Stomach (tissue), 9 donors: ENCODE measurements around the gene DGAT2. TPM values are rescaled to one million over a fixed set of nuclear protein-coding genes. Genes with fewer than 3 reads are reported as not detected.

Source experiments
- DNase-seq, 2 donors: peaks; one replicate each; pipeline versions ENCODE4 v3.0.0 to v3.0.0-alpha.2; 2013 to 2019
- H3K27ac ChIP-seq, 5 donors: fragments of 200-600 bp in 4 of 5; sonication (generic) in 4 of 5; one replicate each; pipeline ENCODE4 v1.5.1; 2013 to 2019; ENCODE audit warnings: mild to moderate bottlenecking in 1 of 5, moderate library complexity in 1 of 5
- H3K27me3 ChIP-seq, 3 donors: fragments of 200-600 bp; sonication (generic); one replicate each; pipeline ENCODE4 v1.5.1; 2017 to 2019; ENCODE audit warnings: mixed run types in 1 of 3
- H3K36me3 ChIP-seq, 4 donors: fragments of 200-600 bp; sonication (generic); 1 replicate in 3 of 4; 2 replicates in 1 of 4; pipeline ENCODE4 v1.5.1; 2016 to 2019
- H3K4me1 ChIP-seq, 4 donors: fragments of 200-600 bp; sonication (generic); one replicate each; pipeline ENCODE4 v1.5.1; 2016 to 2019
- H3K4me3 ChIP-seq, 4 donors: fragments of 200-600 bp; sonication (generic) in 3 of 4; one replicate each; pipeline ENCODE4 v1.5.1; 2016 to 2019; ENCODE audit warnings: mild to moderate bottlenecking in 1 of 4
- H3K9me3 ChIP-seq, 4 donors: fragments of 200-600 bp; sonication (generic); one replicate each; pipeline ENCODE4 v1.5.1; 2016 to 2019
- CTCF ChIP-seq, 7 experiments: fragments of 450-650 bp in 4 of 7; fragments of 200-600 bp in 3 of 7; sonication (generic) in 3 of 7; IDR thresholded peaks; one replicate each; pipeline ENCODE4 v1.5.1; 2016 to 2019; ENCODE audit warnings: antibody characterized with exemption in 7 of 7, control low read depth in 2 of 7, mild to moderate bottlenecking in 1 of 7
- EP300 ChIP-seq: sonication (generic); formaldehyde crosslinking; IDR thresholded peaks from one replicate; pipeline ENCODE4 v1.6.1; 2017; ENCODE audit warnings: antibody characterized with exemption
- POLR2A ChIP-seq, 4 donors: fragments of 450-650 bp; IDR thresholded peaks; one replicate each; pipeline ENCODE4 v1.6.1; 2016; ENCODE audit warnings: antibody characterized with exemption in 4 of 4, control low read depth in 2 of 4, mild to moderate bottlenecking in 1 of 4, moderate library complexity in 1 of 4
- POLR2AphosphoS5 ChIP-seq, 3 donors: sonication (generic); formaldehyde crosslinking; IDR thresholded peaks; one replicate each; pipeline ENCODE4 v1.6.1; 2016; ENCODE audit warnings: antibody characterized with exemption in 3 of 3
- WGBS, 5 donors: extraction: QIAGEN DNeasy Blood & Tissue Kit in 3 of 5; methylation state at CpG; one replicate each; pipeline versions ENCODE4 v1.1.5 to v1.1.7; 2013 to 2018; 5-methylcytosine and 5-hydroxymethylcytosine counted together
- intact Hi-C: fragments of 100-400 bp; cut with DNase I; formaldehyde crosslinking; loops from one replicate; pipeline ENCODE4 v1.15.1; 2023; ENCODE audit warnings: low total_unique reads
- polyA plus RNA-seq, 3 donors: library from polyadenylated mRNA; stranded (reverse); fragments of 200-250 nt; gene quantifications; one replicate each; pipeline ENCODE4 v1.2.3, GENCODE V29; 2013
- total RNA-seq, 5 donors: library from RNA; depleted of rRNA; stranded (reverse); fragments of >200 nt; gene quantifications; one replicate each; pipeline versions ENCODE4 v1.1.0 to v1.2.3, GENCODE V29; 2014 to 2016
- donor health status: healthy with polysubstance abuse.
- donor health status: Bipolar disorder and iron deficiency.
- donor health status: healthy.

Gene DGAT2
- total and polyA plus RNA-seq, 8 donors = 0.45 to 16.1 (median 3.7) TPM; not detected in 2

- WGBS, 5 donors = 82 to 94% (median 87%) methylated on average over 3 to 5 of the region's 5 CpGs
- intact Hi-C loops = no loop called here
These were observed 10.4 kb downstream of the DGAT2 start for GRCh38 chr11:75778962-75779361.

GRCh38 chr11:75779960-75780359 is 11.4 kb downstream of the DGAT2 start:
- Histone ChIP-seq H3K27ac (no peak overlapping the region), H3K27me3 (no peaks in the 10 kb centered on the region), H3K4me3 (no peak overlapping the region), H3K36me3 (no peaks in the 10 kb centered on the region), H3K4me1 (peaks cover 0 to 6% (median 0%) of the 10 kb centered on the region in 4 donors), H3K9me3 (no peaks in the 10 kb centered on the region)
- WGBS, 5 donors = 58 to 90% (median 71%) methylated on average over 2 of the region's 2 CpGs
- DNase-seq = no peak
- no peak for TF ChIP-seq EP300
- no peak for TF ChIP-seq POLR2A (IDR thresholded peaks at IDR 0.05)
- TF ChIP-seq CTCF (IDR thresholded peaks at IDR 0.05) = no peak
- no peak for TF ChIP-seq POLR2AphosphoS5 (IDR thresholded peaks at IDR 0.05)
- intact Hi-C loops = no loop called here

More at GRCh38 chr11:75778962-75779361, 10.4 kb downstream of the DGAT2 start:
- H3K4me3 ChIP-seq = no peak overlapping the region
- H3K27me3 ChIP-seq = no peaks in the 10 kb centered on the region
- no peaks in the 10 kb centered on the region for H3K9me3 ChIP-seq
- no peaks in the 10 kb centered on the region for H3K36me3 ChIP-seq
- no peak for DNase-seq
- peaks cover 0 to 5% (median 0%) of the 10 kb centered on the region in 4 donors for H3K4me1 ChIP-seq
- TF ChIP-seq POLR2AphosphoS5 (IDR thresholded peaks at IDR 0.05) (no peak), CTCF (IDR thresholded peaks at IDR 0.05) (no peak), POLR2A (IDR thresholded peaks at IDR 0.05) (no peak), EP300 (no peak)
- H3K27ac ChIP-seq = no peak overlapping the region

GRCh38 chr11:75780888-75781287 is 12.3 kb downstream of the DGAT2 start:
- Histone ChIP-seq H3K4me1 (peaks cover 0 to 8% (median under 1%) of the 10 kb centered on the region in 4 donors), H3K4me3 (no peak overlapping the region), H3K9me3 (no peaks in the 10 kb centered on the region), H3K27me3 (no peaks in the 10 kb centered on the region), H3K36me3 (no peaks in the 10 kb centered on the region), H3K27ac (no peak overlapping the region)
- no peak for DNase-seq
- 81 to 96% (median 91%) methylated on average over 3 of the region's 3 CpGs for WGBS, 5 donors
- no peak for TF ChIP-seq POLR2A (IDR thresholded peaks at IDR 0.05)
- TF ChIP-seq EP300 = no peak
- no peak for TF ChIP-seq CTCF (IDR thresholded peaks at IDR 0.05)
- TF ChIP-seq POLR2AphosphoS5 (IDR thresholded peaks at IDR 0.05) = no peak
- intact Hi-C loops = no loop called here

GRCh38 chr11:75781296-75781695 is 12.7 kb downstream of the DGAT2 start:
- intact Hi-C loops = no loop called here
- H3K4me1 ChIP-seq = peaks cover 0 to 12% (median 3%) of the 10 kb centered on the region in 4 donors
- H3K27me3 ChIP-seq = no peaks in the 10 kb centered on the region
- no peaks in the 10 kb centered on the region for H3K9me3 ChIP-seq
- WGBS, 5 donors = 91 to 100% (median 96%) methylated on average over 4 to 7 of the region's 7 CpGs
- no peak for TF ChIP-seq POLR2AphosphoS5 (IDR thresholded peaks at IDR 0.05)
- TF ChIP-seq POLR2A (IDR thresholded peaks at IDR 0.05) = no peak
- no peak for TF ChIP-seq EP300
- no peak for TF ChIP-seq CTCF (IDR thresholded peaks at IDR 0.05)
- H3K4me3 ChIP-seq = no peak overlapping the region
- no peak overlapping the region for H3K27ac ChIP-seq
- no peak for DNase-seq
- H3K36me3 ChIP-seq = no peaks in the 10 kb centered on the region
